SKM-1 treated with dmso at 0.1 percent for 144 hours (cell line): ENCODE data around the gene STARD3.
A peak's percentile ranks its signal among the peaks of the same experiment; 100 is the strongest.

Experiments
- DNase-seq: peaks from one replicate; lab custom pipeline; 2025; ENCODE audit not compliant: unreplicated experiment; lab: John Stamatoyannopoulos, UW

STARD3 gene

DNA sequence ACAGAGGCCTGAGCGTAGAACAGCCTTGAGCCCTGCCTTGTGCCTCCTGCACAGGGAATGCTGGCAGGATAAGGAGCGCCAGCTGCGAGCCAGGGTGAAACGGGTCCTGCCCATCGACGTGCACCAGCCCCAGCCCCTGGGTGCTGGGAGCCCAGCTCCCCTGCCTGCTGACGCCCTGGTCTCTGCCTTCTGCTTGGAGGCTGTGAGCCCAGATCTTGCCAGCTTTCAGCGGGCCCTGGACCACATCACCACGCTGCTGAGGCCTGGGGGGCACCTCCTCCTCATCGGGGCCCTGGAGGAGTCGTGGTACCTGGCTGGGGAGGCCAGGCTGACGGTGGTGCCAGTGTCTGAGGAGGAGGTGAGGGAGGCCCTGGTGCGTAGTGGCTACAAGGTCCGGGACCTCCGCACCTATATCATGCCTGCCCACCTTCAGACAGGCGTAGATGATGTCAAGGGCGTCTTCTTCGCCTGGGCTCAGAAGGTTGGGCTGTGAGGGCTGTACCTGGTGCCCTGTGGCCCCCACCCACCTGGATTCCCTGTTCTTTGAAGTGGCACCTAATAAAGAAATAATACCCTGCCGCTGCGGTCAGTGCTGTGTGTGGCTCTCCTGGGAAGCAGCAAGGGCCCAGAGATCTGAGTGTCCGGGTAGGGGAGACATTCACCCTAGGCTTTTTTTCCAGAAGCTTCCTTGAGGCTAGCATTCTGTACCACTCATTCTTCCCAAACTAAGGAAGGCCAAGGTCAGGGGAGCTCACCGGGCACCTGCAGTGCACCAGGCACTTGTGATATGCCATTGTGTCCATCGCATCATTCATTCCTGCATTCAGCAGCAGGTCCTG, 33.2 kb downstream of the STARD3 start:
- no peak for DNase-seq

DNA sequence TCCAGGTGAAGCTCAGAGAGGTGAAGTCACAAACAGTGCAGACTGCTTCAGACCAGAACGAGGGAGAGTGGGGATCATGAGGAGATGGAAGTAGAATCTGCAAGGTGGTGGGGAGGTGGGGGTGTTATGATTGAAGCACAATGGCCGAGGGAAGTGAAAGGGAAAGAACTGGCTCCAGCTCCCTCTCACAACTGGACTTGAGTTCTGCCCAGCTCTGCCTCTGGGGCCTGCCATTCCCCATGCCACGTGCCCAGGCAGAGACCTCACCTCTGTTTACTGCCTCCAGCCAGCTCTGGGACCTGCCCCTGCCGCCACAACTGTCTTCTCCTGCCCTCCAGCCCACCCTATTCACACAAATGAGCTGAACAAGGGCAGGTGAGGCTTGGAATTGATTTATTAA, 33.8 kb downstream of the STARD3 start:
- no peak for DNase-seq

DNA sequence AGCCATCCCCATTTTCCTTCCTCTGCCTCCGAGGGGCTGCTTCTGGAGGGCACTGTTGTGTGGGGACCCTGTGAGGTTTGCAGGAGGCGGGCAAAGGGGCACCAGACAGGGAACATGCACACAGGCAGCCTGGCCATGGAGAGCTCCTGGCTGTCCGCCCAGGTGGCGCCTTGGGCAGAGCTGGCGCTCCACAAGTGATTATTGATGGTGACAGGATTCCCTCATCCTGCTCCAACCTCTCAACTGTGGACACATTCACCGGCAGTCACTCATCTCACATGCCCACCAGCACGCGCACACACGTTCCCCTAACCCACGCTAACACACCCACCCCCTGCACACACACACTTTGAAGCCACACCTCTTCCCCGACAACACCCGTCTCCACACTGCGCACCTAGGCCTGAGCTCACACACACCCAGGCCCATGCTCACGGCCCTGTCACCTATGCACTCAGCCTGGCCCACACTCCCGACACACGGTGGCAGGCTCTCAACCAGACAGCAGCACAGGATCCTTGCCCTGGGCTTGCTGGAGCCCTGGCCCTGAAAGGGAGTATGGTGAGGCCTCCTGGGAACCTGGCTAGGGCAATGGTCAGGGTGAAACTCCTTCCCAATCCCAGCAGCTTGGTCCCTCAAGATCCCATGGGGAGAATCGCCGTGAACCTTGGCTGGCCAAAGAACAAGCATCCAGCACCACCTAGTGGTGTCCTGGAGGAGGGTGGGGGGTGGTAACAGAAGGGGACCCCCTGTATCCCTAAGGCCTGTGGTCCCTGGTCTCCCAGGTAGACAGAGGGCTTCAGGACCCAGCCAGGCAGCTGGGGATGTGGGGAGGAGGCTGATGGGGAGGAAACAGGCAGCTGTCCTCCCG, 34.9 kb downstream of the STARD3 start:
- no peak for DNase-seq

DNA sequence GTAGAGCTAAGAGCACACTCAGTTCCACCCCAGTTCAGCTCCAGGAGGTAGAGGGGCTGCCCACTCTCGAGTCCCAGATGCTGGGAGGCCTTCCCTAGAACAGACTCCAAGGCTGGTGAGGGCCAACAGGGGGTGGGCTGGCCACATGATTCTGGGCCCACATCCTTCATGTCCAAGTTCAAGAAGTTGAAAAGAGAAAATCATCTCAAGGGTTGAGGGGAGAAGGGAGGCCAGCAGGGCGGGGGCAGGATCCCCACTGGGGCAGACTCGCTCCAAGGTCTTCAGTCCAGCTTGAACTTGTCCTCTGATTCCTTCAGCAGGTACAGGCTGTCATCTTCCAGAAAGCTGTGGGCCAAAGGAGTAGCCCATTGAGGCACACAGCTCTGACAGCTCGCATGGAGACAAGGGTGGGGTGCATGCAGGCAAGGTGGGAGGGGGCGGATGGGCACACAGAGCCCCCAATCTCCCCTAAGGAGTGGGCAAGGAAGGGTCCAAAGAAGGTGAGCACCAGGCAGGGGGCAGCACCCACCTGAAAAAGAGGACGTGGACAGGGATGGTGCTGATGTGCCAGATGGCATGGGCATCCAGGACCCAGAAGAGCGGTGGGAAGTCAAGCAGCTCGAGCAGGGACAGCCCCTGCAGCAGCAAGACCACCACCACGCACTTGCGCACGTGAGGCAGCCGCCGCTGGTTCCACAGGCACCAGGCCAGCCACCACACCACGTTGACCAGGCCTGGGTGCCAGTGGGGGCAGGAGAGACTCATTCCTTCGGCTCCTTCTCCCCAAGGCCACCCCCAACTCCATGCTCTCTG, 35.8 kb downstream of the STARD3 start:
- DNase-seq: no peak

DNA sequence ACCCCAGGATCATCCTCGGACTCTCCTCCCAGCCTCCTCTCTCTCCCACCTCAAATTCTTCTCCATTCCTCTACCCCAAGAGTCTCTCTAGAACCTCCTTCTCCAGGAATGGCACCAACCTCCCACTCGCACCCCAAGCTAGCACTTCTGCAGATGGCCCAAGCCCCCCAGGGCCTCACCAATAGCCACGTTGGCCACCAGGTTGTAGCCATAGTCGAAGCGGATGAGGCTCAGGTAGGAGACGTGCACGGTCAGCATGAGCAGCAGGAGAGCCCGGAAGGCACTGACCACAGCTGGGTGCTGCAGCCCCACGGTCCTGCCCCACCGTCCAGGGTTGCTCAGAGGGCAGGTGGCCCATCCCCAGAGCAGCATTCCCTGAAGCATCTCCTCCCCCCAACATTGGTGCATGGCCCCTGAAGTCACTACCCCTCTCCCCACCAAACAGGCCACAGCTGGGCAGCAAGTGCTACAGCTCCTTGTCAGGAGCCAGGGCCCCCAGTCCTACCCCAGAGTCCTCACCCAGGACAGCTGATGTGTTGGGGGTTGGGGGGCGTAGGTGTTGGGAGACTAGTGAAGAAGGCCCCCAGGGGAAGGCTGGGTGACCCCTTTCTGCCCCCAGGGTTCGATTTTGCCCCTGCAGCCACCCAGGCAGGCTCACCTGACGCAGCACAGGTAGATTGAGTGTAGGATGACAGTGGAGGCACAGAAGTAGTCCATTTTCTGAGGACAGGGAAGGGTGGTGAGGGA, 36.6 kb downstream of the STARD3 start:
- DNase-seq: no peak

DNA sequence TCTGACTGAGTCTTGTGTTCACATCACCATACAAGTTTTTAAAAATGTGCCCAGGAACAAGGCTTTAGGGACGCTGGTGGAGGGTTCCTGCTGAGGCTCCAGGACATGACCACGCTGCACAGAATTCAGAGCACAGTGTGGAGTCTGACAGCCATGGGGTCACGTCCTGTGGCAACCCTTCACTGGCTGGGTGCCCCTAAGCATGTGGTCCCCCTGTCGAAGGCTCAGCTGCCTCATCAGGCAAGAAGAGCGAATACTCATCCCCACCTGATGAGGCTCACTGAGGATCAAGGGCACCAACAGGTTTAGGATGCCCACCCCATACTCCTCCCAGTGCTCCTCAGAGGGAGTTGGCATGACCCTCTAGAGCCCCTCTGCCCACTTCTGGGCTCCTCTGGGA, 37.2 kb downstream of the STARD3 start:
- no peak for DNase-seq

DNA sequence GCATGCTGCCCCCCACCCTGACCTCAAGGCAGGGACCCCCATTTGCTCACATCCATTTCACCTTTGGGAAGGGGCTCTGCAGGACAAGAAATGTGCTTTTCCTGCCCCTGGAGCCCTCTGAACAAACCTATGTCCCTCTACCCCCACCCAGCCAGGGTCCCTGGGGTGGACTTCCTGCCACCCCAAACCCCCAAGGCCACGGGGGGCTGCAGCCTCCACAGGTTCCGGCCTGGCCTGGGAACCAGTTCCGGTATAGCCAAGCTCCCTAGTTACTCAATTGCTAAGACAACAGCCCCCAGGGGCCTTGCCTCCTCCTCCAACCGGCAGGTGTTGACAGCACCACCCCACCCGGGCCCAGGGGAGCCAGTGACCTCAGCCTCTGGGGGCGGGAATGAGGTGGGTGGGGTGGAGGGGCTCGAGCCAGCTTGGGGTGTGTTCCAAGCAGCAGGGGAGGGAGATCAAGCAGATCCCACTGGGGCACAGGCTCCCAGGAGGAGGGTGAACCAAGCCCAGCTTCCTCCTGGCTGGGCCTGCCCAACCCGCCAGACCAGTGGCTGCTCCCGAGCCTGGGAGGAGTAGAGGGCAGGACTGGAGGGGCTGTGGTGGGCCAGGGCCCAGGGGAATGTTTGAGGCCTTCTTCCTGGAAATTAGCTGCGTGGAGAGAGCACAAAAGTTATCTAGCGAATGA, 37.9 kb downstream of the STARD3 start:
- DNase-seq: no peak

DNA sequence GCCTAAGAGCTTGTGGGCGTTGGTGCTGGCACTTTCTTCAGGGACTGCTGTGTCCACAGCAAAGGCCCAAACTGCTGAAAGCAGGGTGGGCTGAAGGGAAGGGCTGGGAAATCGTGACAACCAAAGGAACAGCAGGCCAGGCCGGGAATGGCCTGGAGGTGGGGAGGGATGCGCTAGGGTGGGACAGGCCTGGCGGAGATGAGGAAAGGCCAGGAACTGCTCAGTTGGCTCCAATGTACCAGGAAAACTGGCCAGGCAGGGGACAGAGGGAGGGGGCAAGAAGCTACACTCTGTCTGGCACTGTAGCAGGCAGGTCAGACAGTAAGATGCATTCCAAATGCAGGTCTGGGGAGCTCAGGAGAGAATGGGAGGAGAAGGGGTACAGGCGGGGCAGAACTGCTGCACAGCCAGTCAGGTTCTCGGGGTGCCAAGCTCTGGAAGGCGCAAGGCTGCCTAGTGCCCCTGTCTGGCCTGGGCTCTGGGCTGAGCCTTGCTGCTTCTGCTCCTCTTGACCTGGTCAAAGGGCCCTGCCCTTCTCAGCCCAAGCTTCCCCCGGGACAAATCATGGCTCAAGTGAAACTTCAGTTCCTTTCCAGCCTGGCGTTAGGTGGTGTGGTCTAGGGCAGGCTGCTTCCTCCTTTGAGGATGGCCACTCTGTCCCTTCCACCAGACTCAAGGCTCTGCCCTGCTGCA, 38.6 kb downstream of the STARD3 start:
- no peak for DNase-seq

DNA sequence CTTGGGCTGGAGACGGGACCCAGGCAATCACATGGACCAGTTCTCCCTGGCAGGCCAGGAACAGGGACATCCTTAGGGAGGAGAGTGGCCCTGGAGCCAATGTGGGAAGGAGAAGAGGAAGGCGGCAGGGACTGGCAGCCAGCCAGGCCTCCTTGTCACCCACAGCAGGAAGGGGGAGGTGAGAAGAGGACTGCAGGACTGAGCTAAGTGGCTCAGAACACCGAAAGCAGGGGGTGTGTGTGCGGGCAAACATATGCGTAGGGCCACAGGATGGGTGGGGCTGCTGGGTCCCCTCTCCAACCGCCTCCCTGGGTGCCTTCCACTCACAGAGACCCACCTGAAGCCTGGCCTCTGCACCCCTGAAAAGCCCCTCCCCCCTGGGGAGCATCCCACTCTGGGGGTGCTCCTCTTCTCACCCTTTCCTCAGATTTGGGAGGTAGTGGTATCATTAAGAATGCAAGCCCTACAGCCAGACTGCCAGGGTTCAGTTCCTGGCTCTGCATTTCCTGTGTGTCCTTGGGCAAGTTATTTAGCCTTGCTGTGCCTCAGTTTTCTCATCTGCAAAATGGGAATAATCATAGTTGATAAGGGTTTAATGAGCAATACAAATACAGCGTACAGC, 39.4 kb downstream of the STARD3 start:
- DNase-seq: peak; percentile 38

DNA sequence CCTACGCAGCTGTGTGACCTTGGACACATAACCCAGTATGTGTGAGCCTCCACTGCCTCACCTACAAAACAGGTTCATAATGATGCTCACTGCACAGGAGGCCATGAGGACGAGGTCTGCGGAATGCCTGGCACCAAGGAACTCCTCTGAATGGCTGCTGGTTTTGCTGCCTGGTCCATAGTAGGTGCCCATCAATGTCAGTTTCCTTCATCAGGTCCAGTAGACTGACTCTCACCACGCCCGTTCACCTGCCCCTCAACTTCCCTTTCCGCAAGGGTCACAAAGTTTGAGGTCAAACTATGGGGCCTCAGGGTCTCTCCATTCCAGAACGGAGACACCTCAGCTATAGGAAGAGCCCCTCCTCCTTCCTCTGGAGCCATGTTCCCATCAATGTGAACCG, 40.1 kb downstream of the STARD3 start:
- no peak for DNase-seq

DNA sequence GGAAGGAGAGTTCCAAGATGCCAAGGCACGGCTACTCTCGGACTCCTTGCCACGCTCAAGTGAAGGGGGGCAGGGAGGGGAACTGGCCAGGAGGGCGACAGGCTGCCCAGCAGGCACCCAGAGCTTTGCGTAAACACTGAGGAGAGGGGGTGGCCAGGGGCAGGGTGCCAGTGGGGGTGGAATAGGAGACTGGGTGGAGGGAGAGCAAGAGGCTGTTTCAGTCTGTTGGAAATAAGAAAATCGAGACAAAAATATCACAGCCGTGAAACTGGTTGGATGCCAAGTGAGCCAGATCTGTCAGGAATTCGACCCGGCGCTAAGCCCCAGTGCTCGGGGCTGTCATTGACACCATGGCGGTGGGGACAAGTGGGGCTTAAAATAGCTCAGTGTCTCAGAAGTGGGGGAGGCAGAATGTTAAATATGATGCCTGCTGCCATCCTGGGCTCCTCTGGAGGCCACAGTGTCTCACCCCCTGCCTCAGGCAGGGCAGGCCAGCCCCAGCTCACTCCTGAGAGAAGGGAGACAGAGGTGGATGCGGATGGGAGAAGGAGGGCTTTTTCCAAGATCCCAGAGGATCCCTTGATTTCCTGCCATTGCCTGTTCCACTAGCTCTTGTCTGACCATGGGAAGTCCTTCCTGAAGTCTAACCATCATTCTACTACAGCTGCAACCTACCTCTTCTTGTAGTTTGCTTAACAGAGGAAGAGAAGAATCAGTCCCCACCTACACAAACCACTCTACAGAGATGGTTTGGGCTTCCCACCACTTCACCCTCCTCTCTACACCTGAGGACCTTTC, 40.8 kb downstream of the STARD3 start:
- no peak for DNase-seq

DNA sequence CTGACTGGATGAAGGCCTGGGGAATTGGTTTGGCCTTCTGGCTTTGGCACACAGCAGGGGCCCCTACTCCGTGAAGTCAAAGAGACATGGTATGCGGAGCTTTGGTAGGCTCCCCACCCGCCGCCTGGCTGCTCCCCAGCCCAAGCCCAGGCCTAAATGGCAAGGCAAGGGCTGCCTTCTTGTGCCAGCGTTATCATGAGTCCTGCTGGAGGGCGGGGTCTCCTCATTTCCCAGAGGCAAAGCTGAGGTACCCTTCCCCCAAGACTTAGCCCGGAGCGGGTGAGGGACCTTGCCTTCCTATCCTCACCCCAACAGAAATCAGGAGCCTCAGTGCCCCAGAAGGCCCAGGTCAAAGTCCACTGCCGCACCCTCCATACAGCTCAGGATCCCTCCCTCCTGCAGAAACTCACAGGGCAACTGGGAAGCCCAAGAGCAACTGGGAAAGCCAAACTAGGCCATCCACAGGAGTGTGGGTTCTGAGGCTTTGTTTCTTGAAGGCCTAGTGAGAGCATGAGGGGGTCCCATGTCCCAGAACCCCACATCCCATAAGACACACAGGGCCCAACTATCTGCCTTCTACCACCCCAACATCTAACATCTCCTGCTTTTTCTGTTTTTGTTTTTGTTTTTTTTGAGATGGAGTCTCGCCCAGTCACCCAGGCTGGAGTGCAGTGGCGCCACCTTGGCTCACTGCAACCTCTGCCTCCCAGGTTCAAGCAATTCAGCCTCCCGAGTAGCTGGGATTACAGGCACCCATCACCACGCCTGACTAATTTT, 41.6 kb downstream of the STARD3 start:
- no peak for DNase-seq

DNA sequence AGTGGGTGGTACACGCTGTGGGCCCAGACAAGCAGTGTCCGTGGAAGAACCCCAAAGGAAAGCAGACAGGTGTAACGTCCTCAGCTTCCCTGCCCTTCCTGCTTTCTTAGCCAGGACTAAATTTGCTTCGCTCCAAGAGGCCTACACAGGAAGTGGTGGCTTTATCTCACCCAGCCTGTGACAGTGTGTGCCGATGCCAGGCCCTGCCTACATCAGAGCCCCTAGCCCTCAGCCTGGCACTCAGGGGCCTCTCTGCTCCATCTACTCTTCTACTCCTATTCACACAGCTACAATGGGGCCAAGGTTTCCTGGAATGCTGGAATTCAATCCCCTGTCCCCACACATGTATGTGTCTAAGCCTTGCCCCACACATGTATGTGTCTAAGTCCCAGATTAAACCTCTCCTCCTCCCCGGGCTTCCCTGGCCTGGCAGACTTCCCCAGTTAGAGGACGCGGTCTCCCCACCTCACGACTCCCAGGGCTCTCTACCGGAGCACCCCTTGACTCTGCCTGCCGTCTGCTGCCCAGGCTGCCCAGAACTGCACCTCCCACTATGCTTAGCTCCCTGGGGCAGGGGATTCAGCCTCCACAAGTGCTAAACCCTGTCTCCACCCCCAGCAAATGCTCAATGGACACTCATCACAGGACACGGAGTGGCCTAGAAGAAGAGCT, 42.7 kb downstream of the STARD3 start:
- no peak for DNase-seq

DNA sequence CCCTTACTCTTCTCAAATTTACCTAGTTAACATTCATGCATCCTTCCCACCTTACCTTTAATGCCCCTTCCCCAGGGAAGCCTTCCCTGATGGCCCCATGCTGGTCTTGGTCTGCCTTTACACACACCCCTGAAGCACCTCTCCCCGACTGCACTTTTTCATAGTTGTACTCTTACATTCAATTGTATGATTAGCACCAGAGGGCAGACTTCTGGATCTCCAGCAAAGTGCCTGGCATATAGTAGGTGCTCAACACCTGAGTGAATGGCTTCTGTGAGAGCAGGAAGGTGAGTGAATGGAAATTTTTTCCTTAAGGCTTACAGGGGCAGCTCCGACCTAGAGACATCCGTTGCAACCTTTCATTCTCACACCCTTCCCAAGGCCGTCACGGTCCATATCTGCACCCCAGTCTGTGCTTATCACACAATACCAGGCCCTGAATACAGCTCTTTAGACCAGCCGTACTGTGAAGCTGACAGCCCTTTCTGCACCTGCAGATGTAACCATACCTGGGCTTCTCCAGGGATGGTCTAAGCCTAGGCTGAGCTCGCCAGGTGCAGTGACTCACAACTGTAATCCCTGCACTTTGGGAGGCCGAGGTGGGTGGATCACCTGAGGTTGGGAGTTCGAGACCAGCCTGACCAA, 46.5 kb downstream of the STARD3 start:
- DNase-seq: no peak

DNA sequence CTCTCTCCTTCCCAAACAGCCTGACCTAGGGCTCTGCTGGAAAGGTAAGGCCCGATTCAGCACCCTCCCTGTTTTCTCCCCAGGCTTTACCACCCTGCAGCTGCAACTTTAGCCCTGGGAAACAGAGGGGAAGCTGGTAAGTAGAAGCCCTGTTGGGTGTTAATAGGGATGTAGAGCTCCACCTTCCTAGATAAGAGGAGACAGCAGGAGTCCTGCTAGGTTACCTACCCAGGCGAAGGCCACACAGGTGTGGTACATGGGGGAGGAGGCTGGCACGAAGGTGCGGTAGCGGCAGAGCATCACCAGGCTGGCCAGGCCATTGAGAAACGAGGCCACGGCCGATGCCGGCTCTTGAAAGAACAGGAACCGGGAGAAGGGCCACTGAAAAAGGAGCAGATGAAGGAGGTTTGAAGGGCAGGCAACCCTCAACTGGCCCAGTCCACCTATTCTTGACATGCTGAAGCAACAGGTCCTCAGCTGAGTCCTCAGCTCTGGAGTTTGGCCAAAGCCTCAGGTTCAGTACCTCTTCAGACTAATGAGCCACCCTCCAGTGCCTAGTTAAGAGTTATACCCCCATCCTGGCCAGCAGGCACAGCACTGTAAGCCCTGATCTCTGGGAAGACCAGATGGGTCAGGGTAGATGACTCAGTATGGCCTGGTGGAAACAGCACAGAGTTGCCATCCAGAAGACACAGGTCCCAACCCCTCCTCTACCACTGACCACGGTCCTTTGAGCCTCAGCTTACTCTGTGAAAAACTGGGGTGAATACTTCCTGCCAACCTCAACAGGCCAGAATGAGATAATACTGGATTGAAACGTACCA, 47.6 kb downstream of the STARD3 start:
- no peak for DNase-seq

DNA sequence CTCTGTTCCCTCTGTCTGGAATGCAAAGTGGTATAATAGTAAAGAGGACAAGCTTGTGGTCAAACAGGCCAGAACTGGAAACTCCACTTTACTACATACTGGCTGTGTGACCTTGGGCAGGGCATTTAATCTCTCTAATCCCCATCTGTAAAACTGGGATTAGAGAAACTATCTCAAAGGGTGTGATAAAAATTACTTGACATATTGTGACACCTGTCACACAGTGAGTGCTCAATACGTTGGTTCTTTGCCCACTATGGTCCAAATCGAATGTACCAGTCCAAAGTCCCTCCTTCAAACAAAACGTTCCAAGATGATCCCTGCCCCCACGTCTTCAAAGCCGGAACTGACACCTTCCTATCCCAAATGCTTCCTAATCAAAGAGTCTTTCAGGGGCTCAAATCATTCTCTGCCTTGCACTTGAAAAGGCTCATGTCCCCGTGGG, 50.2 kb downstream of the STARD3 start:
- DNase-seq: no peak
